GM18873 (cell line): Measurements from ENCODE around the gene IDH3B.
"Not testable (repeated sequence)": the region's sequence is repeated elsewhere in the genome, so short reads cannot be mapped to it uniquely, and the experiment has no call there.

ENCODE experiments used
- ATAC-seq: cut with Tn5 transposase; IDR thresholded peaks from one replicate; pipeline ENCODE4 v1.9.1; 2021; ENCODE audit warnings: mild to moderate bottlenecking, moderate library complexity, moderate number of reproducible peaks; ENCODE audit not compliant: unreplicated experiment, low FRiP score

The IDH3B gene

GRCh38 chr20:2663887-2664719 lies at the start of gene IDH3B:
Gene IDH3B (minus strand): TSS chr20:2664216. CDS start chr20:2664188, 28 bp downstream.
- peak; percentile 80 for ATAC-seq

- no peak for ATAC-seq
Observed at GRCh38 chr20:2713285-2713684, 49.3 kb upstream of the IDH3B start.

- no peak for ATAC-seq
Observed at GRCh38 chr20:2709205-2709981, 45.4 kb upstream of the IDH3B start.

GRCh38 chr20:2708665-2709064 lies 44.6 kb upstream of the IDH3B start:
- ATAC-seq = no peak

- ATAC-seq = no peak
Observed at GRCh38 chr20:2708073-2708415, 44.0 kb upstream of the IDH3B start.

GRCh38 chr20:2707353-2708072 lies 43.5 kb upstream of the IDH3B start:
- ATAC-seq = no peak

- no peak for ATAC-seq
Observed at GRCh38 chr20:2706688-2707352, 42.8 kb upstream of the IDH3B start.

GRCh38 chr20:2705931-2706645 lies 42.1 kb upstream of the IDH3B start:
- ATAC-seq = no peak

- ATAC-seq = no peak
Observed at GRCh38 chr20:2703716-2704475, 39.9 kb upstream of the IDH3B start.

- no peak for ATAC-seq
Observed at GRCh38 chr20:2701671-2702081, 37.7 kb upstream of the IDH3B start.

GRCh38 chr20:2700913-2701620 lies 37.1 kb upstream of the IDH3B start:
- ATAC-seq = no peak

- ATAC-seq = no peak
Observed at GRCh38 chr20:2699775-2700413, 35.9 kb upstream of the IDH3B start.

- ATAC-seq = no peak
Observed at GRCh38 chr20:2698912-2699311, 34.9 kb upstream of the IDH3B start.

- ATAC-seq = no peak
Observed at GRCh38 chr20:2698186-2698817, 34.3 kb upstream of the IDH3B start.

- ATAC-seq = no peak
Observed at GRCh38 chr20:2697768-2698167, 33.8 kb upstream of the IDH3B start.

- ATAC-seq = no peak
Observed at GRCh38 chr20:2696646-2697045, 32.6 kb upstream of the IDH3B start.

GRCh38 chr20:2695984-2696525 lies 32.0 kb upstream of the IDH3B start:
- ATAC-seq = not testable (repeated sequence)
